ENCODE results near the gene PARVG. TPM values are rescaled to one million over a fixed set of nuclear protein-coding genes. Genes with fewer than 3 reads are reported as not detected.

The PARVG gene
- total and polyA plus RNA-seq, 2 of the 8 experiments (the other 6 are each of a cell fraction or from before 2014, with no cell fraction given): 0.37 to 1.5 TPM

GRCh38 chr22:44144046-44144569, 36.6 kb upstream of the PARVG start (continued):
- TF ChIP-seq USF2 (IDR thresholded peaks at IDR 0.05; ENCODE audit: low read length): no peak
